HCT116 (cell line): Measurements from ENCODE around the gene SLK. TPM values are rescaled to one million over a fixed set of nuclear protein-coding genes. Genes with fewer than 3 reads are reported as not detected.

Experiments used
- ATAC-seq: fragments of 200-7000 bp; cut with Tn5 transposase; 2 replicates; pipeline ENCODE4 v1.9.1; 2020; ENCODE audit warnings: mild to moderate bottlenecking, moderate library complexity
- BruUV-seq: library from RNA; stranded (reverse); fragments of 400-500 nt; replicated peaks from 2 replicates; lab custom pipeline; 2021; lab: Mats Ljungman, UMichigan
- CTCF ChIA-PET: fragments of 300-600 bp; sonication (Branson Sonifier 250); formaldehyde crosslinking; loops from one replicate; lab custom pipeline; 2021; ENCODE audit warnings: antibody characterized with exemption; lab: Charles Lee
- POLR2A ChIA-PET: fragments of 300-600, 350-600 bp; sonication (Branson Sonifier 250); formaldehyde crosslinking; loops from one replicate; lab custom pipeline; 2021; ENCODE audit warnings: antibody characterized with exemption; lab: Charles Lee
- RAD21 ChIA-PET, 2 experiments: fragments of 300-600 bp; sonication (Branson Sonifier 250); formaldehyde crosslinking; loops; one replicate each; lab custom pipeline; 2023; ENCODE audit warnings: low total read pairs in 2 of 2; ENCODE audit not compliant: uncharacterized antibody in 2 of 2, unreplicated experiment in 2 of 2, low non-redundant PET in 1 of 2; lab: Charles Lee
- DNase-seq: peaks from one replicate; pipeline ENCODE4 v3.0.0-alpha.2; 2010; ENCODE audit warnings: low read depth, low spot score
- H2AFZ ChIP-seq: fragments of 200-600 bp; shearing (Covaris generic), sonication (generic); 2 replicates; pipeline ENCODE4 v1.6.1; 2017; ENCODE audit warnings: low read depth, mixed run types, mixed read lengths, antibody characterized with exemption, low read length; ENCODE audit not compliant: poor library complexity, severe bottlenecking
- H3K27ac ChIP-seq: 2 replicates; pipeline ENCODE4 v1.5.1; 2012; ENCODE audit warnings: low read depth, low read length
- H3K27me3 ChIP-seq: fragments of 200-600 bp; sonication (generic); 2 replicates; pipeline ENCODE4 v1.6.1; 2016; ENCODE audit warnings: mixed run types, low read length, mixed read lengths; ENCODE audit not compliant: insufficient read depth
- H3K36me3 ChIP-seq, 2 experiments: fragments of 200-500 bp in 1 of 2; fragments of 200-600 bp in 1 of 2; sonication (Bioruptor generic) in 1 of 2; sonication (generic) in 1 of 2; 2 replicates each; pipeline versions ENCODE4 v1.5.1 to v1.6.1; 2014 to 2016; ENCODE audit warnings: low read length in 2 of 2, inconsistent platforms in 1 of 2, mixed read lengths in 1 of 2, mixed run types in 1 of 2; ENCODE audit not compliant: insufficient read depth in 2 of 2, control insufficient read depth in 1 of 2
- H3K4me1 ChIP-seq, 2 experiments: fragments of 200-600 bp in 1 of 2; sonication (generic) in 1 of 2; 2 replicates each; pipeline versions ENCODE4 v1.5.1 to v1.6.1; 2012 to 2017; ENCODE audit warnings: low read length in 2 of 2, inconsistent platforms in 1 of 2, mild to moderate bottlenecking in 1 of 2, mixed read lengths in 1 of 2, mixed run types in 1 of 2, moderate library complexity in 1 of 2; ENCODE audit not compliant: insufficient read depth in 2 of 2, control insufficient read depth in 1 of 2
- H3K4me2 ChIP-seq: fragments of 200-600 bp; sonication (generic); 2 replicates; pipeline ENCODE4 v1.6.1; 2017; ENCODE audit warnings: mixed run types, low read length, mixed read lengths
- H3K4me3 ChIP-seq, 2 experiments: fragments of 200-600 bp in 1 of 2; sonication (generic) in 1 of 2; replicated peaks in 1 of 2; 2 replicates each; pipeline ENCODE4 v1.5.1; 2011 to 2016; ENCODE audit warnings: low read length in 2 of 2, control low read depth in 1 of 2, low read depth in 1 of 2, mild to moderate bottlenecking in 1 of 2, mixed read lengths in 1 of 2, mixed run types in 1 of 2
- H3K79me2 ChIP-seq: fragments of 200-600 bp; sonication (generic); 2 replicates; pipeline ENCODE4 v1.6.1; 2017; ENCODE audit warnings: mild to moderate bottlenecking, mixed run types, low read length, moderate library complexity, mixed read lengths; ENCODE audit not compliant: insufficient read depth
- H3K9ac ChIP-seq: fragments of 200-600 bp; sonication (generic); 2 replicates; pipeline ENCODE4 v1.6.1; 2016; ENCODE audit warnings: low read length, mixed read lengths
- H3K9me2 ChIP-seq: fragments of 200-600 bp; sonication (generic), shearing (Covaris generic); 2 replicates; pipeline ENCODE4 v1.6.1; 2017; ENCODE audit warnings: mixed run types, mild to moderate bottlenecking, moderate library complexity; ENCODE audit not compliant: insufficient read depth
- H3K9me3 ChIP-seq, 2 experiments: fragments of 200-500 bp in 1 of 2; fragments of 200-600 bp in 1 of 2; sonication (Bioruptor generic) in 1 of 2; sonication (generic) in 1 of 2; 2 replicates each; pipeline ENCODE4 v1.6.1; 2014 to 2017; ENCODE audit warnings: low read length in 2 of 2, mixed read lengths in 2 of 2, inconsistent platforms in 1 of 2, low read depth in 1 of 2, mild to moderate bottlenecking in 1 of 2, mixed run types in 1 of 2, moderate library complexity in 1 of 2; ENCODE audit not compliant: control insufficient read depth in 1 of 2, insufficient read depth in 1 of 2
- H4K20me1 ChIP-seq: fragments of 200-600 bp; sonication (generic), shearing (Covaris generic); 2 replicates; pipeline ENCODE4 v1.6.1; 2017; ENCODE audit warnings: mixed run types, mild to moderate bottlenecking, moderate library complexity; ENCODE audit not compliant: insufficient read depth
- ATF3 ChIP-seq: IDR thresholded peaks from 2 replicates; pipeline ENCODE4 v1.6.1; 2012
- CBX3 ChIP-seq: IDR thresholded peaks from 2 replicates; pipeline ENCODE4 v1.6.1; 2012; ENCODE audit warnings: low read depth
- CEBPB ChIP-seq: IDR thresholded peaks from 2 replicates; pipeline ENCODE4 v1.6.1; 2012; ENCODE audit warnings: low read depth
- CTCF ChIP-seq, 3 experiments: fragments of 200-600 bp in 1 of 3; sonication (generic) in 1 of 3; IDR thresholded peaks in 2 of 3; conservative IDR thresholded peaks in 1 of 3; 2 replicates each; pipeline ENCODE4 v1.5.1; 2012 to 2017; ENCODE audit warnings: low read depth in 2 of 3, low read length in 2 of 3, antibody characterized with exemption in 1 of 3, borderline replicate concordance in 1 of 3, control low read depth in 1 of 3, mild to moderate bottlenecking in 1 of 3, mixed read lengths in 1 of 3, mixed run types in 1 of 3, moderate library complexity in 1 of 3; ENCODE audit not compliant: insufficient read depth in 1 of 3
- EGR1 ChIP-seq: IDR thresholded peaks from 2 replicates; pipeline ENCODE4 v1.6.1; 2012; ENCODE audit warnings: low read depth
- ELF1 ChIP-seq: IDR thresholded peaks from 2 replicates; pipeline ENCODE4 v1.6.1; 2012; ENCODE audit warnings: low read depth, borderline replicate concordance
- EZH2 ChIP-seq: fragments of 200-600 bp; sonication (generic); IDR thresholded peaks from 2 replicates; pipeline ENCODE4 v1.6.1; 2017; ENCODE audit warnings: antibody characterized with exemption, mixed run types
- EZH2phosphoT487 ChIP-seq: fragments of 200-600 bp; IDR thresholded peaks from 2 replicates; pipeline ENCODE4 v1.6.1; 2018; ENCODE audit warnings: antibody characterized with exemption, borderline replicate concordance
- FOSL1 ChIP-seq: IDR thresholded peaks from 2 replicates; pipeline ENCODE4 v1.6.1; 2012; ENCODE audit warnings: low read depth
- JUND ChIP-seq: IDR thresholded peaks from 2 replicates; pipeline ENCODE4 v1.6.1; 2012
- MAX ChIP-seq: IDR thresholded peaks from 2 replicates; pipeline ENCODE4 v1.6.1; 2012
- POLR2A ChIP-seq: IDR thresholded peaks from 2 replicates; pipeline ENCODE4 v1.7.0; 2011; ENCODE audit warnings: borderline replicate concordance; ENCODE audit not compliant: insufficient read depth, insufficient read length; ENCODE audit errors: extremely low read depth
- POLR2AphosphoS5 ChIP-seq: IDR thresholded peaks from 2 replicates; pipeline ENCODE4 v1.6.1; 2011; ENCODE audit warnings: mild to moderate bottlenecking, low read depth, low read length, moderate library complexity
- RAD21 ChIP-seq: IDR thresholded peaks from 2 replicates; pipeline ENCODE4 v1.6.1; 2012; ENCODE audit warnings: low read depth, mild to moderate bottlenecking
- SRF ChIP-seq: IDR thresholded peaks from 2 replicates; pipeline ENCODE4 v1.6.1; 2012; ENCODE audit warnings: low read depth
- TCF7L2 ChIP-seq: IDR thresholded peaks from 2 replicates; pipeline ENCODE4 v1.7.0; 2011; ENCODE audit warnings: borderline replicate concordance, inconsistent platforms; ENCODE audit not compliant: insufficient read depth, insufficient read length; ENCODE audit errors: extremely low read depth
- YY1 ChIP-seq: IDR thresholded peaks from 2 replicates; pipeline ENCODE4 v1.6.1; 2011; ENCODE audit warnings: low read length, low read depth, moderate library complexity, mild to moderate bottlenecking; ENCODE audit not compliant: insufficient replicate concordance; ENCODE audit errors: extremely low read depth
- ZBTB33 ChIP-seq: IDR thresholded peaks from 2 replicates; pipeline ENCODE4 v1.6.1; 2011; ENCODE audit warnings: mild to moderate bottlenecking, low read length, moderate library complexity; ENCODE audit not compliant: insufficient replicate concordance; ENCODE audit errors: extremely low read depth
- ZFX ChIP-seq: fragments of 450-650 bp; IDR thresholded peaks from 2 replicates; pipeline ENCODE4 v1.6.1; 2017
- intact Hi-C: fragments of 100-400 bp; cut with micrococcal nuclease; formaldehyde crosslinking; loops from 2 replicates; pipeline ENCODE4 v1.10.0; 2022
- total RNA-seq: library from RNA; stranded (reverse); gene quantifications from one replicate; pipeline ENCODE4 v1.2.1, GENCODE V29; 2021; ENCODE audit not compliant: unreplicated experiment

The SLK gene
- total RNA-seq, 1 experiment from 2014 or later = 44.2 TPM

GRCh38 chr10:104037261-104037951 lies 70.5 kb downstream of the SLK start:
- POLR2A ChIA-PET = interaction anchor here (1.6 kb wide), 1 partner anchor 149 kb away, joined by 4 read pairs; no protein-coding TSS in a partner anchor
- no peak for ATAC-seq
- CTCF ChIA-PET = interaction anchor here (0.8 kb wide), 1 partner anchor 44 kb away, joined by 3 read pairs; no protein-coding TSS in a partner anchor

More at GRCh38 chr10:104037261-104037951, 70.5 kb downstream of the SLK start:
- no peaks in the 10 kb centered on the region for H3K79me2 ChIP-seq
- no peak overlapping the region for H2AFZ ChIP-seq
- no peak overlapping the region for H3K9ac ChIP-seq
- RAD21 ChIA-PET = interaction anchor here in 1 of 2 experiments (0.6 kb wide), 1 partner anchor 173 kb away, joined by 6 read pairs; no protein-coding TSS in a partner anchor
- no peak for DNase-seq
- H3K36me3 ChIP-seq = peaks cover 4 to 5% of the 10 kb centered on the region in 2 experiments; a peak in 2 of 4 replicates
- no peaks in the 10 kb centered on the region for H3K9me3 ChIP-seq
- no peak overlapping the region for H3K4me2 ChIP-seq
- H3K9me2 ChIP-seq = no peaks in the 10 kb centered on the region
- TF ChIP-seq MAX (no peak), RAD21 (no peak), POLR2AphosphoS5 (no peak), CEBPB (no peak), YY1 (no peak), EZH2phosphoT487 (no peak), POLR2A (no peak), FOSL1 (no peak), CBX3 (no peak), ELF1 (no peak), CTCF (IDR thresholded peaks at IDR 0.05 in 2 of 3, conservative IDR thresholded peaks at IDR 0.05 in 1 of 3; ENCODE audit: borderline replicate concordance in 1 of 3, insufficient read depth in 1 of 3, low read depth in 2 of 3, low read length in 2 of 3) (no peak), TCF7L2 (no peak), ATF3 (no peak), ZBTB33 (no peak), ZFX (no peak), JUND (no peak), EZH2 (no peak), SRF (no peak), EGR1 (no peak)
- intact Hi-C loops = loop anchor here (2.0 kb wide), 1 partner anchor 149 kb away; no protein-coding TSS in a partner anchor
- H4K20me1 ChIP-seq = no peaks in the 10 kb centered on the region
- H3K4me1 ChIP-seq = no peaks in the 10 kb centered on the region
- no peaks in the 10 kb centered on the region for H3K27me3 ChIP-seq
- no peak overlapping the region for H3K27ac ChIP-seq
- H3K4me3 ChIP-seq = no peak overlapping the region
- BruUV-seq = no TSS peak
